ENCODE measurements around the gene DOCK4. TPM values are rescaled to one million over a fixed set of nuclear protein-coding genes. Genes with fewer than 3 reads are reported as not detected.
A peak's percentile ranks its signal among the peaks of the same experiment; 100 is the strongest.

Gene DOCK4
- total RNA-seq, 2 experiments from 2014 or later = 0.32 TPM

GRCh38 chr7:111735661-111736551, 470.3 kb downstream of the DOCK4 start:
- Mint-ChIP-seq H3K36me3 (ENCODE audit: low read depth) (no peaks in the 10 kb centered on the region), H3K27me3 (peaks cover 4% of the 10 kb centered on the region), H3K27ac (no peak overlapping the region), H3K9me3 (ENCODE audit: low read depth) (no peaks in the 10 kb centered on the region), H3K4me1 (no peaks in the 10 kb centered on the region), H3K4me3 (no peak overlapping the region)
- CTCF ChIA-PET = interaction anchor here (0.7 to 1.5 kb wide), 8 partner anchors 9 to 760 kb away, joined by 3 to 6 read pairs (median 4); no protein-coding TSS in a partner anchor
- DNase-seq (peak; percentile 61), ATAC-seq (peak; percentile 44)
- intact Hi-C loops (cut with DNase I, micrococcal nuclease) = loop anchor here (2.0 to 10.0 kb wide), 4 partner anchors 91 to 1891 kb away; partner anchors contain the start of gene LRRN3 (in 1 of the 2)
- POLR2A ChIA-PET = no interaction called here

- POLR2A ChIA-PET = no interaction called here
- Mint-ChIP-seq H3K36me3 (ENCODE audit: low read depth) (no peaks in the 10 kb centered on the region), H3K4me3 (no peak overlapping the region), H3K4me1 (no peaks in the 10 kb centered on the region), H3K27me3 (peaks cover 4% of the 10 kb centered on the region), H3K9me3 (ENCODE audit: low read depth) (no peaks in the 10 kb centered on the region), H3K27ac (no peak overlapping the region)
- intact Hi-C loops (cut with DNase I, micrococcal nuclease) = loop anchor here (2.0 to 10.0 kb wide), 5 partner anchors 90 to 1890 kb away; partner anchors contain the start of gene LRRN3 (in 1 of the 2)
- CTCF ChIA-PET = interaction anchor here (0.7 to 1.5 kb wide), 6 partner anchors 8 to 760 kb away, joined by 4 to 6 read pairs (median 4); no protein-coding TSS in a partner anchor
- no peak for DNase-seq
- ATAC-seq = no peak
Measured at GRCh38 chr7:111734954-111735660, 471.1 kb downstream of the DOCK4 start.

- H3K4me3 Mint-ChIP-seq = no peak overlapping the region
- H3K9me3 Mint-ChIP-seq (ENCODE audit: low read depth) = no peaks in the 10 kb centered on the region
- no peaks in the 10 kb centered on the region for H3K36me3 Mint-ChIP-seq (ENCODE audit: low read depth)
- ATAC-seq (no peak), DNase-seq (no peak)
- ChIA-PET CTCF (interaction anchor here (0.6 to 1.2 kb wide), 4 partner anchors 8 to 171 kb away, joined by 3 to 9 read pairs (median 4); partner anchors contain the start of gene IMMP2L), POLR2A (no interaction called here)
- H3K4me1 Mint-ChIP-seq = no peaks in the 10 kb centered on the region
- intact Hi-C loops (cut with DNase I, micrococcal nuclease) = loop anchor here in 1 of 2 experiments (5.0 to 10.0 kb wide), 2 partner anchors 246 to 1638 kb away; no protein-coding TSS in a partner anchor
- no peak overlapping the region for H3K27ac Mint-ChIP-seq
- H3K27me3 Mint-ChIP-seq = peaks cover 4% of the 10 kb centered on the region
Measured at GRCh38 chr7:111732923-111733322, 473.3 kb downstream of the DOCK4 start.

GRCh38 chr7:111730476-111731300, 475.5 kb downstream of the DOCK4 start:
- H3K27me3 Mint-ChIP-seq = peaks cover 2% of the 10 kb centered on the region
- ChIA-PET POLR2A (no interaction called here), CTCF (interaction anchor here (0.5 to 1.6 kb wide), 5 partner anchors 11 to 766 kb away, joined by 3 read pairs; no protein-coding TSS in a partner anchor)

GRCh38 chr7:111730057-111730456, 476.1 kb downstream of the DOCK4 start:
- Mint-ChIP-seq H3K36me3 (ENCODE audit: low read depth) (no peaks in the 10 kb centered on the region), H3K4me1 (no peaks in the 10 kb centered on the region), H3K27me3 (peaks cover 2% of the 10 kb centered on the region), H3K4me3 (no peak overlapping the region), H3K9me3 (ENCODE audit: low read depth) (no peaks in the 10 kb centered on the region), H3K27ac (no peak overlapping the region)
- DNase-seq (no peak), ATAC-seq (no peak)
- POLR2A ChIA-PET = no interaction called here
- CTCF ChIA-PET = interaction anchor here (0.7 to 1.6 kb wide), 3 partner anchors 11 to 167 kb away, joined by 3 read pairs; partner anchors contain the start of gene IMMP2L
- intact Hi-C loops (cut with DNase I, micrococcal nuclease) = loop anchor here in 1 of 2 experiments (1.0 to 10.0 kb wide), 4 partner anchors 243 to 1886 kb away; partner anchors contain the start of gene LRRN3

More at GRCh38 chr7:111730476-111731300, 475.5 kb downstream of the DOCK4 start:
- DNase-seq (peak; percentile 13), ATAC-seq (peak; percentile 72)
- Mint-ChIP-seq H3K4me1 (no peaks in the 10 kb centered on the region), H3K27ac (no peak overlapping the region), H3K4me3 (no peak overlapping the region), H3K9me3 (ENCODE audit: low read depth) (no peaks in the 10 kb centered on the region), H3K36me3 (ENCODE audit: low read depth) (no peaks in the 10 kb centered on the region)
- intact Hi-C loops (cut with DNase I, micrococcal nuclease) = loop anchor here in 1 of 2 experiments (1.0 to 10.0 kb wide), 4 partner anchors 243 to 1886 kb away; partner anchors contain the start of gene LRRN3

GRCh38 chr7:111729483-111729882, 476.7 kb downstream of the DOCK4 start:
- no peaks in the 10 kb centered on the region for H3K4me1 Mint-ChIP-seq
- H3K4me3 Mint-ChIP-seq = no peak overlapping the region
- H3K27me3 Mint-ChIP-seq = peaks cover 7% of the 10 kb centered on the region
- no peaks in the 10 kb centered on the region for H3K9me3 Mint-ChIP-seq (ENCODE audit: low read depth)
- DNase-seq (no peak), ATAC-seq (no peak)
- ChIA-PET POLR2A (no interaction called here), CTCF (interaction anchor here (1.0 kb wide), 1 partner anchor 167 kb away, joined by 3 read pairs; the partner anchor contains the start of gene IMMP2L)
- intact Hi-C loops (cut with DNase I, micrococcal nuclease) = no loop called here
- no peaks in the 10 kb centered on the region for H3K36me3 Mint-ChIP-seq (ENCODE audit: low read depth)
- no peak overlapping the region for H3K27ac Mint-ChIP-seq

GRCh38 chr7:111728635-111728995, 477.6 kb downstream of the DOCK4 start:
- Mint-ChIP-seq H3K36me3 (ENCODE audit: low read depth) (no peaks in the 10 kb centered on the region), H3K27me3 (peaks cover 7% of the 10 kb centered on the region), H3K27ac (no peak overlapping the region), H3K4me3 (peak overlapping the region; percentile 17), H3K9me3 (ENCODE audit: low read depth) (no peaks in the 10 kb centered on the region), H3K4me1 (no peaks in the 10 kb centered on the region)
- DNase-seq (no peak), ATAC-seq (no peak)
- POLR2A ChIA-PET = no interaction called here
- intact Hi-C loops (cut with DNase I, micrococcal nuclease) = no loop called here
- CTCF ChIA-PET = no interaction called here

- Mint-ChIP-seq H3K9me3 (ENCODE audit: low read depth) (no peaks in the 10 kb centered on the region), H3K4me1 (no peaks in the 10 kb centered on the region), H3K27me3 (peaks cover 7% of the 10 kb centered on the region), H3K27ac (no peak overlapping the region), H3K36me3 (ENCODE audit: low read depth) (no peaks in the 10 kb centered on the region), H3K4me3 (peak overlapping the region; percentile 17)
- CTCF ChIA-PET = interaction anchor here (1.2 to 2.8 kb wide), 2 partner anchors 12 to 13 kb away, joined by 3 to 8 read pairs; no protein-coding TSS in a partner anchor
- POLR2A ChIA-PET = no interaction called here
- intact Hi-C loops (cut with DNase I, micrococcal nuclease) = no loop called here
- peak; percentile 36 for DNase-seq
- peak; percentile 55 for ATAC-seq
Measured at GRCh38 chr7:111727905-111728634, 478.1 kb downstream of the DOCK4 start.

GRCh38 chr7:111718886-111719285, 487.3 kb downstream of the DOCK4 start:
- Mint-ChIP-seq H3K27me3 (no peaks in the 10 kb centered on the region), H3K4me1 (no peaks in the 10 kb centered on the region), H3K4me3 (no peak overlapping the region), H3K36me3 (ENCODE audit: low read depth) (no peaks in the 10 kb centered on the region), H3K27ac (no peak overlapping the region), H3K9me3 (ENCODE audit: low read depth) (no peaks in the 10 kb centered on the region)
- POLR2A ChIA-PET = no interaction called here
- intact Hi-C loops (cut with DNase I, micrococcal nuclease) = no loop called here
- ATAC-seq = no peak
- no peak for DNase-seq
- CTCF ChIA-PET = no interaction called here

- H3K27ac Mint-ChIP-seq = no peak overlapping the region
- CTCF ChIA-PET = interaction anchor here (0.6 to 1.5 kb wide), 4 partner anchors 8 to 115 kb away, joined by 3 to 4 read pairs (median 3); no protein-coding TSS in a partner anchor
- POLR2A ChIA-PET = no interaction called here
- H3K4me3 Mint-ChIP-seq = no peak overlapping the region
- ATAC-seq = no peak
- H3K4me1 Mint-ChIP-seq = no peaks in the 10 kb centered on the region
- peaks cover 9% of the 10 kb centered on the region for H3K27me3 Mint-ChIP-seq
- intact Hi-C loops (cut with DNase I, micrococcal nuclease) = no loop called here
- no peaks in the 10 kb centered on the region for H3K9me3 Mint-ChIP-seq (ENCODE audit: low read depth)
- no peaks in the 10 kb centered on the region for H3K36me3 Mint-ChIP-seq (ENCODE audit: low read depth)
- no peak for DNase-seq
Measured at GRCh38 chr7:111711426-111712065, 494.7 kb downstream of the DOCK4 start.

Measured in activated CD4-positive, alpha-beta T cell treated with anti-CD3 and anti-CD28 coated beads for 36 hours (primary cell).